Testis (tissue), 3 donors: ENCODE data around the gene SLC25A2. TPM values are rescaled to one million over a fixed set of nuclear protein-coding genes. Genes with fewer than 3 reads are reported as not detected.
A peak's percentile ranks its signal among the peaks of the same experiment; 100 is the strongest.
"Not testable (repeated sequence)": the region's sequence is repeated elsewhere in the genome, so short reads cannot be mapped to it uniquely, and the experiment has no call there.

Experiments used
- DNase-seq: peaks from one replicate; pipeline ENCODE4 v3.0.0-alpha.2; 2019
- H3K27ac ChIP-seq, 2 donors: fragments of 200-600 bp; sonication (generic); one replicate each; pipeline ENCODE4 v1.5.1; 2019
- H3K27me3 ChIP-seq: fragments of 200-600 bp; sonication (generic); one replicate; pipeline ENCODE4 v1.5.1; 2019
- H3K36me3 ChIP-seq: fragments of 200-600 bp; sonication (generic); one replicate; pipeline ENCODE4 v1.5.1; 2017; ENCODE audit warnings: low read depth; ENCODE audit errors: missing control alignments
- H3K4me1 ChIP-seq: fragments of 200-600 bp; sonication (generic); one replicate; pipeline ENCODE4 v1.5.1; 2019
- H3K4me3 ChIP-seq, 2 donors: fragments of 200-600 bp; sonication (generic); one replicate each; pipeline ENCODE4 v1.5.1; 2017 to 2019
- H3K9me3 ChIP-seq: fragments of 200-600 bp; sonication (generic); one replicate; pipeline ENCODE4 v1.5.1; 2017
- POLR2A ChIP-seq: fragments of 450-650 bp; IDR thresholded peaks from one replicate; pipeline ENCODE4 v1.6.1; 2017; ENCODE audit warnings: antibody characterized with exemption, mild to moderate bottlenecking, moderate library complexity
- WGBS, 2 donors: methylation state at CpG; one replicate each; pipeline ENCODE4 v1.1.5; 2018; 5-methylcytosine and 5-hydroxymethylcytosine counted together
- intact Hi-C: fragments of 100-400 bp; cut with DNase I; formaldehyde crosslinking; loops from one replicate; pipeline ENCODE4 v1.15.1; 2023; ENCODE audit warnings: low total_unique reads
- polyA plus RNA-seq: library from polyadenylated mRNA; stranded (reverse); fragments of 350-450 nt; fragmentation: Illumina TruSeq; extraction: RNeasy Lipid Tissue Mini Kit (QIAGEN cat#74804); gene quantifications from one replicate; pipeline ENCODE4 v1.2.3, GENCODE V29; 2014; ENCODE audit warnings: low read depth, low replicate concordance; ENCODE audit not compliant: insufficient read depth
- total RNA-seq, 2 donors: library from RNA; depleted of rRNA; stranded (reverse); fragments of >200 nt; gene quantifications; one replicate each; pipeline ENCODE4 v1.2.3, GENCODE V29; 2016
- TF ChIP-seq, protein P1 (sequence below), 3 experiments: fragments of 450-650 bp in 2 of 3; fragments of 200-600 bp in 1 of 3; sonication (generic) in 1 of 3; IDR thresholded peaks; one replicate each; pipeline ENCODE4 v1.5.1; 2016 to 2019; ENCODE audit warnings: antibody characterized with exemption in 3 of 3, mild to moderate bottlenecking in 2 of 3, moderate library complexity in 1 of 3

Gene SLC25A2
- total and polyA plus RNA-seq, 3 donors from 2014 or later = 4.0 to 15.9 (median 4.4) TPM

DNA sequence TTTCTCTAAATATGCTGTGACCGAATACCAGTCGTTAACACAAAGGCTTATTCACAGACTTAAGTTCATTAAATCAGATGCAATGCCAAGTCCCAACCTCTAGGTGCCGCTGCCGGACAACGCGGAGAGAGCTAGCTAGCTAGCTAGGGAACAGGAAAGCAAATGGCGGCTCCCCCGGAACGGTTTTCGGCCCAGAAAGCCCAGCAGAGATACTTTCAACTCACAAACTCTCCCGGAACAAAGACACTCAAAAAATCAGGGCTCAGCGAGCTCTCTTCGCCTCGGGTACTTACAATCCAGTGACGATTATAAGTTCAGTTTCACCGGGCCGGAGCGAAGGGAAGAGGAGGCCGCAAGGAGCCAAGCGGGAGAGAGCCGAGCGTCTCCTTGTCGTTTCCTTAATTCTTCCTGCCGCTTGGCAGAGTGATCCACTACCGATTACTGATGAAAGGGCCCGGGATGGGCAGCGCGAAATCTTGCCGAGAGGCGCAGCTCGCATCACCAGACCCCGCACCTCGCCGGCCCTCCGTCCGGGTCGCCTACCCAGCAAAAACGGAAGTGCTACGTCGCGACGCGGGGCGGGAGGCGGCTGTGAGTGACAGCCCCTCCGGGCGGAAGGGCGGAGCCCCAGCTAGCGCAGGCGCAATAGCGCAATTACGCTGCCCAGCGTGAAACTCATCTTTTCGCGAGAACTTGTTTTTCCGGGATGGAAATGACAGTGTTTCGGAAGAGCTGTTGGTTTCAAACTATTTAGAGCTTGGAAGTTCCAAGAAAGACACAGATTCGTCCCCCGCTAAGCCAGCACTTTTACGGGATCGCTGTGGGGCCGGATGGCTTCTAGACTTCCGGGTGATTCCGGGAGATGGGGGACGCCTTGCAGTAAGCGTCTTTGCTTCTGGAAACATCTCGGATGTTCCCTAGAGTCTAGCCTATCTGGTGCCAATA lies 16.6 kb upstream of the SLC25A2 start, which contains the start of gene TAF7:
TAF7 (minus strand) TSS at position 560 of the 945 bp plus-strand sequence. CDS start 740 bp downstream, outside the sequence.
- Histone ChIP-seq H3K27me3 (no peaks in the 10 kb centered on the region), H3K27ac (peak within 1 kb of the TSS; percentile 97 to 99), H3K9me3 (no peaks in the 10 kb centered on the region), H3K4me1 (no peaks in the 10 kb centered on the region), H3K36me3 (no peaks in the 10 kb centered on the region), H3K4me3 (peak within 1 kb of the TSS; percentile 84 to 91)
- 1 to 2% methylated on average over 33 to 67 of the region's 67 CpGs for WGBS, 2 donors
- TF ChIP-seq POLR2A = peak; percentile 94
- TF ChIP-seq, protein P1, sequence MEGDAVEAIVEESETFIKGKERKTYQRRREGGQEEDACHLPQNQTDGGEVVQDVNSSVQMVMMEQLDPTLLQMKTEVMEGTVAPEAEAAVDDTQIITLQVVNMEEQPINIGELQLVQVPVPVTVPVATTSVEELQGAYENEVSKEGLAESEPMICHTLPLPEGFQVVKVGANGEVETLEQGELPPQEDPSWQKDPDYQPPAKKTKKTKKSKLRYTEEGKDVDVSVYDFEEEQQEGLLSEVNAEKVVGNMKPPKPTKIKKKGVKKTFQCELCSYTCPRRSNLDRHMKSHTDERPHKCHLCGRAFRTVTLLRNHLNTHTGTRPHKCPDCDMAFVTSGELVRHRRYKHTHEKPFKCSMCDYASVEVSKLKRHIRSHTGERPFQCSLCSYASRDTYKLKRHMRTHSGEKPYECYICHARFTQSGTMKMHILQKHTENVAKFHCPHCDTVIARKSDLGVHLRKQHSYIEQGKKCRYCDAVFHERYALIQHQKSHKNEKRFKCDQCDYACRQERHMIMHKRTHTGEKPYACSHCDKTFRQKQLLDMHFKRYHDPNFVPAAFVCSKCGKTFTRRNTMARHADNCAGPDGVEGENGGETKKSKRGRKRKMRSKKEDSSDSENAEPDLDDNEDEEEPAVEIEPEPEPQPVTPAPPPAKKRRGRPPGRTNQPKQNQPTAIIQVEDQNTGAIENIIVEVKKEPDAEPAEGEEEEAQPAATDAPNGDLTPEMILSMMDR (IDR thresholded peaks at IDR 0.05) = peak; percentile 77 to 89 (median 88)
- intact Hi-C loops = no loop called here
- DNase-seq = peak; percentile 95

DNA sequence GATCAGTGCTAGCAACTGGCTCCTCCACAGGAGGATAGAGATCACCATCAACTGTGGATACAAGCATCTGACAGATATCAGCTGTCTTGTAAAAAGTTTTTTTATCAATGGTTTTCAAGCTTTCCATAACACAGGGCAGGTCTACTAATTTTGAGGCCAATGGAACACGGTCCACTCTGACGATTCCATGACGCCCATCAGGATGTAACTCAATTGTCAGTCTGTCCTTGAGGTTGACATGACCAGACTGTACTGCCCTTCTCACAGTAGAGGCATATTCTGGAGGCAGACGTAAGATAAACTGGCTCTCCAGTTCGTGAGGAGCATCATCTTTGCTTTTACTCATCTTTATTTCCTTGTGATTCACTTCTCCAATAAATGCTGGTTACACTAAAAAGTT lies 15.8 kb upstream of the SLC25A2 start:
- Histone ChIP-seq H3K9me3 (no peaks in the 10 kb centered on the region), H3K36me3 (no peaks in the 10 kb centered on the region), H3K4me3 (peak overlapping the region; percentile 84 to 91), H3K27me3 (no peaks in the 10 kb centered on the region), H3K27ac (peak overlapping the region; percentile 97 to 99), H3K4me1 (no peaks in the 10 kb centered on the region)
- TF ChIP-seq, protein P1 (IDR thresholded peaks at IDR 0.05) = no peak
- no peak for TF ChIP-seq POLR2A
- 39 to 40% methylated on average over 5 of the region's 5 CpGs for WGBS, 2 donors
- intact Hi-C loops = no loop called here
- DNase-seq = peak; percentile 52

DNA sequence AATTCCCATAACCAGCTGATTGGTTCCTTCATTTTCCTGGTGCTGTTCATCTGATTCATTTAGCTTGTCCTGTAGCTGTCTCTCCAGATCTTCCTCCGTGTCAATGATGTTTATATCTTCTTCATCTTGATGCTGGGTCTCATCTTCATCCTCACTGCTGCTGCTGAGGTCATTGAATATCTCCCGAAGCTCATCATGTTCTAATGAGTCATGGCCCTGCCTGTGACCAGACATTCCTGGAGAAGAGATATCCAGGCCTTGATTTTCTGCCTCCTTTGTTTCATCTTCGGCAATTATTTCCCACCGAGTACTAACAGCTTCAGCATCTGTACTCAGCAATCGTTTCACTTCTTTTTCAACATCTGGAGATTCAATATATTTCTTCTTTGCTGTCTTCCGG lies 15.4 kb upstream of the SLC25A2 start:
- peak overlapping the region; percentile 84 to 91 for H3K4me3 ChIP-seq
- H3K4me1 ChIP-seq = no peaks in the 10 kb centered on the region
- H3K27me3 ChIP-seq = no peaks in the 10 kb centered on the region
- DNase-seq = no peak
- 53 to 61% methylated on average over 6 of the region's 6 CpGs for WGBS, 2 donors
- TF ChIP-seq, protein P1 (IDR thresholded peaks at IDR 0.05) = no peak
- TF ChIP-seq POLR2A = no peak
- intact Hi-C loops = no loop called here
- no peaks in the 10 kb centered on the region for H3K9me3 ChIP-seq
- H3K27ac ChIP-seq = peak overlapping the region; percentile 97 to 99
- no peaks in the 10 kb centered on the region for H3K36me3 ChIP-seq

DNA sequence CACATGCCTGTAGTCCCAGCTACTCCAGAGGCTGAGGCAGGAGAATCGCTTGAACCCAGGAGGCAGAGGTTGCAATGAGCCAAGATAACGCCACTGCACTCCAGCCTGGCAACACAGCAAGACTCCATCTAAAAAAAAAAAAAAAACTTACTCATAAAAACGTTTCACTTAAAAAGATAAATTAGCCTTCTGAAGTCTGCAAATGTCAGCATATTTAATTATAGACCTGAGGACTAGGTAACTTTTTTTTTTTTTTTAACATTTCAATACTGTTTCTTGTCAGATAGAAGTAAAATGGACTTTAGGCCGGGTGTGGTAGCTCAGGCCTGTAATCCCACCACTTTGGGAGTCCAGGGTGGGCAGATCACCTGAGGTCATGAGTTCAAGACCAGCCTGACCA lies 13.1 kb upstream of the SLC25A2 start:
- not testable (repeated sequence) for H3K9me3 ChIP-seq, H3K36me3 ChIP-seq

DNA sequence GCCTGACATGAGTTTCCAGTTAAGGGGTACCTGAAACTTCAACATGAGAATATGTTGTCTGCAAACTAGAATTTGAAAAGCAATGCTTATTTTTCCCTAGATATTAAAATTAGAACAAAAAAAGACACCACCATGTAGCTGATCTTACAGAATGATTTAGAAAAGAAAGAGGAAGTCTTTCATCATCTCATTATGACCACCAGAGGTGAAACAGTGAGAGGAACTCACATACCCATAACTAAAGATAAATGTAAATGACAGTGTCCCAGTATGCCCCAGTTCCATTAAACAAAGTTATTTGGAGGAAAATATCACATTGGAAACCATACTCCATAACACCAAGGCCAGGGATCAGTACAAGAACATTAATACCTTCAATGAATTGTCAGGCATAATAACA lies 9.9 kb upstream of the SLC25A2 start:
- intact Hi-C loops = no loop called here
- no peaks in the 10 kb centered on the region for H3K27me3 ChIP-seq
- H3K9me3 ChIP-seq = no peaks in the 10 kb centered on the region
- no peaks in the 10 kb centered on the region for H3K36me3 ChIP-seq
- TF ChIP-seq, protein P1 (IDR thresholded peaks at IDR 0.05) = no peak
- TF ChIP-seq POLR2A = no peak
- peaks cover 7% of the 10 kb centered on the region for H3K4me1 ChIP-seq
- DNase-seq = no peak
- no peak overlapping the region for H3K27ac ChIP-seq
- no peak overlapping the region for H3K4me3 ChIP-seq

More for the DNA sequence above, 13.1 kb upstream of the SLC25A2 start:
- H3K27me3 ChIP-seq, H3K27ac ChIP-seq, intact Hi-C loops, DNase-seq, H3K4me1 ChIP-seq, H3K4me3 ChIP-seq: not testable (repeated sequence)
- WGBS, 2 donors = 80 to 81% methylated on average over 4 of the region's 4 CpGs
